Erythroblast (primary cell): ENCODE data around the gene KCNJ15.

Source experiments
- DNase-seq, 2 experiments: peaks; one replicate each; lab custom pipeline; 2025; lab: John Stamatoyannopoulos, UW
- GATA1 ChIP-seq: IDR thresholded peaks from 2 replicates; pipeline ENCODE4 v1.6.1; 2011; ENCODE audit warnings: low read depth, mild to moderate bottlenecking, control low read depth, low read length, moderate library complexity
- POLR2A ChIP-seq: IDR thresholded peaks from 2 replicates; pipeline ENCODE4 v1.6.1; 2011; ENCODE audit warnings: mild to moderate bottlenecking, low read length

The KCNJ15 gene

DNA sequence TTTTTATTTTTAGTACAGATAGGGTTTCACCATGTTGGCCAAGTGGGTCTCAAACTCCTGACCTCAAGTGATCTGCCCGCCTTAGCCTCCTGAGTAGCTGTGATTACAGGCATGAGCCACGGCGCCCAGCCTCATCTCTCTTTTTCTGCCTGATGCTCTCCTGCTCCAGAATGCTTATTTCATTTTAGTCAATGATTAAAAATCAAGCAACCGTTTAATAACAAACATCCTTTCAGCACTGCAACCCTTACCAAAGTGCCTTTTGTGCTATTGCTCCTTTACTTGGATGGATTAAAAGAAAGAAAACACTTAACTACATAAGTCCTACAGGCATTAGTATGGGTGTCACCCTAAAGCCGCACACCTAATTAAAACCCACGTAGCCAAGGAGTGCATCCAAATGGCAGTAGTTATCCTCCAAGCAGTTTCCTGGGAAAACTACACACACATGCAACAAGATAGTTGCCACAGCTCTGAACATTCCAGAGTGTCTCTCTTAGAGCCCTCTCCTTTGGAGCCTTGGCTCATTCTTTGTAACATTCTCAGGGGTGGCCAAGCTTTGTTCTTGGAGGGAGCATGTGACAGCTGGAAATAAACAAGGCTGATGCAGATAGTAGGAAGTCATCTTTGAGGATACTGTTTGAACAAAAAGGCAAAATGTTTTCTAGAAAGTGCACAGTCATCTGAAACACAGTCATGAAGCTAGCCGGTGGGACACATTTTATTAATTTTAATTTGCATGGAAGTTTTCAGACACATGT lies 51.2 kb downstream of the KCNJ15 start:
- DNase-seq = no peak
- TF ChIP-seq POLR2A (no peak), GATA1 (no peak)

DNA sequence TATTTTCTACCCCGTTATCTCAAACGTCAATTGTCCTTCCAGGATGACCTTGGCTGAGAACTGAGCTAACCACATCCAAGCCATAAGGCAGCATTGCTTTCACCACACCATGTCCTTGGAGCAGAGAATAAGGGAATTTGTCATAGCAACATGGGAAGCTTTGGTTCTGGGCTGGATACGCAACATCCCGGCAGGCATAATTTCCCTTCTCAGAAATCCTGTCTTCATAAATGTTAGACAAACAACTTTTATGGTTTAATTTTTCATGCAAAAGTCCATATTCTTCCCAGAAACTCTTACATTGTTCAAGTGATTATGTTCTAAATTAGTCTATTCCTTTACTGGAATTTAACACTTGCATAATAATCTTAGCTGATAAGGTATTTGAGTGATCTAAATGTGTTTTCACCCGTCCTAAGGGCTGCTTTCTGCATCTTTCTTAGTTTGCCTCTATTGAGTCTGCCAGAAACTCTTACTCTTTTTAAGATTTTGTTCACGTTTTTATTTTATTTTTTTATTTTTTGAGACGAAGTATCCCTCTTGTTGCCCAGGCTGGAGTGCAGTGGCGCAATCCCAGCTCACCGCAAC lies 51.8 kb downstream of the KCNJ15 start:
- TF ChIP-seq GATA1 = no peak
- TF ChIP-seq POLR2A = no peak
- no peak for DNase-seq

GRCh38 chr21:38310646-38311485 lies 54.1 kb downstream of the KCNJ15 start:
- no peak for TF ChIP-seq POLR2A
- no peak for TF ChIP-seq GATA1
- no peak for DNase-seq

DNA sequence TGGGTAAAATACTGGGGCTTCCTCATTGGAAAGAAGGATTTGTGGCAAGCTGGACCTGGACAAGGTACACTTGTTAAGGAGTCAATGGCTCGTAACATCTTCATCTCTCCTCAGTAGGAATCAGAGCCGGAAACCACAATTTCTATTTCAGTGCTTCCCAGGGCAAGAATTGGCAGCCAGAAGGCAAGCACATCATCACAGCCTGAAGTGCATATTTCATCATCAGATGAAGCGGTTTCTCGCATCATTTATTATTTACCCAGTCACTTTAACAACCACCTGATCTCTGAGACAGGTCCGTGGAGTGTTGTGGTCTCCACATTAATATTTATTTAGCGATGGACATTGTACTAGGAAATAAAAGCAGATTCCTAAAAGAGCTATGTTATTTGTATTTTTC lies 55.0 kb downstream of the KCNJ15 start:
- no peak for TF ChIP-seq GATA1
- no peak for TF ChIP-seq POLR2A
- no peak for DNase-seq

DNA sequence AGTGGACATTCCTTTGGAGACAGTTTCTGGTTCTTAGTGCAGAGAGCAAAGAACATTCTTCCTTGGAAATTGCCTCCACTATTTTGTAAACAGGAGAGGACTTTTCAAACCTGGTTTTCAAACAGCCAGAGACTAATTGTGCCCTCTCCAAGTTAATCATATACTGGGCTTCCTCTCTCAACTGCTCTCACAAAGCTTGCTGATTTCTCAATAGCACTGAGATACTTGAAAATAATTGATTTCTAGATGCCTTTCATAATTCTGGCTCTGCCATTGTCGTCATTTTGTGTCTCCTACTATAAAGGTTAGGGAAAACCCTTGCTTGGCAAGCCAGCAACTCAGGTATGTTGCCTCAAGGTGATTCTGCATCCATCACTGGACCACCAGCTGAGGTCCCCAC lies 56.0 kb downstream of the KCNJ15 start:
- TF ChIP-seq POLR2A (no peak), GATA1 (no peak)
- no peak for DNase-seq

GRCh38 chr21:38314558-38314957 lies 57.8 kb downstream of the KCNJ15 start:
- DNase-seq = peak; percentile 7 to 52
- no peak for TF ChIP-seq GATA1
- no peak for TF ChIP-seq POLR2A

DNA sequence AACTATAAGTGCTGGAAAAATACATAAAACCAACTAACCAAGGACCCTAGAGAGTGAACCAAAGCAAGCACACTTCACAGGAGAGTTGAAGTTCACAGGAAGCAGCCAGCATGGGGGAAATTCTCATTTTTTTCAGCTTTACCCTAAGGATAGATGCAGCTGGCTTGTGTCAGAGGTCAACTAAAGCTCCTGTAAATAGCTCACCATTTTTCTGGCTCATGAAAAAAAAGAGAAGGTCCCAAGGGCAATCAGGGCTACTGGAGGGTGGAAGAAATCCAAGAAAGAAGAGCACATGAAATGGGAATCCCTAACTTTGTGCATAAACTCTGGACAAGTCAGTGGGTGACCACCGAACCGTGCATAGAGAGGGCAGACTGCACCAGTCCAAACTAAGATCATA lies 58.3 kb downstream of the KCNJ15 start:
- TF ChIP-seq POLR2A (no peak), GATA1 (no peak)

GRCh38 chr21:38319781-38320180 lies 63.0 kb downstream of the KCNJ15 start:
- DNase-seq = no peak

More for the DNA sequence above, 58.3 kb downstream of the KCNJ15 start:
- no peak for DNase-seq

GRCh38 chr21:38321568-38321967 lies 64.8 kb downstream of the KCNJ15 start:
- DNase-seq = no peak
- TF ChIP-seq GATA1 (no peak), POLR2A (no peak)

More at GRCh38 chr21:38319781-38320180, 63.0 kb downstream of the KCNJ15 start:
- TF ChIP-seq GATA1 (no peak), POLR2A (no peak)

- DNase-seq = no peak
- no peak for TF ChIP-seq POLR2A
- TF ChIP-seq GATA1 = no peak
Observed at GRCh38 chr21:38322311-38322950, 65.6 kb downstream of the KCNJ15 start.

DNA sequence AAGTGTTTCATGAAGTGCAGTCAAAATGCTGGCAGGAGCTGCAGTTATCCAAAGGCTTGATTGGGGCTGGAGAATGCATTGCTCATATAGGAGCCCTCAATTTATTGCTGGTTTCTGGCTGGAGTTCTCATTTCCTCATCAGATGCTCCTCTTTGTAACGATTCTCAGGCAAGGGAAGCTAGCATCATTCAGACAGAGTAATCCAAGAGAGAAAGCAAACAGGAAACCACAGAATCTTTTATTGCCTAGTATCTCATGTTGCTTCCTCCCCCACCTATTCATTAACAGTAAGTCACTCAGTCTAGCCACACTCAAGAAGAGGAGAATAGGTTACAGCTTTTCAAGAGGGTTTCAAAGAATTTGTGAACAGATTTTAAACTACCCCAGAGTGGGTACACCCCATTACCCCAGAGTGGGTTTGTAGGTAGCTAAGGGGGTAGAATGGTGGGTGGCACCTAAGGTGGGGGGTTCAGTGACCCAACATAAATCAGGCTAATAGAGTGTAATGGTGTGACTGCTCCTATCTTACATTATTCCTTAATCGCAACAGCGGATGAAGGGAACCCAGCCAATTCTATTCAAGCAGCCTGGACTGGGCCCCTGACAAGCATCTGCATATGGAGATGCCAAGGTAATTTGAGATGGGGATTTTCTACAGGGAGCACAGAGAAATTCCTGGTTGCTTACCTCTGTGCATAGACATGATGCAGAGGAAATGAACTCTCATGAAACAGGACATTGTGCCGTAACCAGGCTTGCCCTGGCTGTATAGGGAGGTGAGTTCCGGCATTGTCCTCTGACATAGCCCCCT lies 67.1 kb downstream of the KCNJ15 start:
- no peak for DNase-seq
- no peak for TF ChIP-seq GATA1
- TF ChIP-seq POLR2A = no peak

- DNase-seq = no peak
- TF ChIP-seq GATA1 (no peak), POLR2A (no peak)
Observed at GRCh38 chr21:38325216-38325615, 68.4 kb downstream of the KCNJ15 start.

- DNase-seq = no peak
- TF ChIP-seq POLR2A (no peak), GATA1 (no peak)
Observed at GRCh38 chr21:38325731-38326420, 69.1 kb downstream of the KCNJ15 start.
